ENCODE data around the gene ME3.
"Not testable (repeated sequence)": the region's sequence is repeated elsewhere in the genome, so short reads cannot be mapped to it uniquely, and the experiment has no call there.

Gene ME3

GRCh38 chr11:86558841-86559240 lies 113.6 kb downstream of the ME3 start:
- DNase-seq (ENCODE audit: low read depth) = no peak

- no peak for DNase-seq (ENCODE audit: low read depth)
Observed at GRCh38 chr11:86558207-86558606, 114.2 kb downstream of the ME3 start.

GRCh38 chr11:86555866-86556265 lies 116.5 kb downstream of the ME3 start:
- DNase-seq (ENCODE audit: low read depth) = no peak

GRCh38 chr11:86555401-86555800 lies 117.0 kb downstream of the ME3 start:
- DNase-seq (ENCODE audit: low read depth) = no peak

- DNase-seq (ENCODE audit: low read depth) = no peak
Observed at GRCh38 chr11:86553265-86553664, 119.2 kb downstream of the ME3 start.

GRCh38 chr11:86551288-86552092 lies 120.9 kb downstream of the ME3 start:
- no peak for DNase-seq (ENCODE audit: low read depth)

GRCh38 chr11:86550757-86551156 lies 121.7 kb downstream of the ME3 start:
- DNase-seq (ENCODE audit: low read depth) = no peak

GRCh38 chr11:86548271-86548917 lies 124.0 kb downstream of the ME3 start:
- no peak for DNase-seq (ENCODE audit: low read depth)

GRCh38 chr11:86547727-86548126 lies 124.7 kb downstream of the ME3 start:
- no peak for DNase-seq (ENCODE audit: low read depth)

GRCh38 chr11:86541299-86541698 lies 131.1 kb downstream of the ME3 start:
- not testable (repeated sequence) for DNase-seq (ENCODE audit: low read depth)

GRCh38 chr11:86538223-86538548 lies 134.2 kb downstream of the ME3 start:
- no peak for DNase-seq (ENCODE audit: low read depth)

- no peak for DNase-seq (ENCODE audit: low read depth)
Observed at GRCh38 chr11:86537541-86538222, 134.7 kb downstream of the ME3 start.

- DNase-seq (ENCODE audit: low read depth) = no peak
Observed at GRCh38 chr11:86535773-86536172, 136.6 kb downstream of the ME3 start.

GRCh38 chr11:86524620-86525352 lies 147.6 kb downstream of the ME3 start:
- DNase-seq (ENCODE audit: low read depth) = no peak

- no peak for DNase-seq (ENCODE audit: low read depth)
Observed at GRCh38 chr11:86523738-86524619, 148.4 kb downstream of the ME3 start.

- DNase-seq (ENCODE audit: low read depth) = not testable (repeated sequence)
Observed at GRCh38 chr11:86522512-86522911, 149.9 kb downstream of the ME3 start.

GRCh38 chr11:86519064-86519911 lies 153.1 kb downstream of the ME3 start:
- no peak for DNase-seq (ENCODE audit: low read depth)

GRCh38 chr11:86518211-86518610 lies 154.2 kb downstream of the ME3 start:
- no peak for DNase-seq (ENCODE audit: low read depth)

- no peak for DNase-seq (ENCODE audit: low read depth)
Observed at GRCh38 chr11:86517557-86517956, 154.9 kb downstream of the ME3 start.

- DNase-seq (ENCODE audit: low read depth) = no peak
Observed at GRCh38 chr11:86515297-86516094, 156.9 kb downstream of the ME3 start.
